Activated T-cell treated with anti-CD3 and anti-CD28 coated beads for 24 hours (primary cell): ENCODE data around the gene SLK.

Experiments
- DNase-seq: peaks from one replicate; pipeline ENCODE4 v3.0.0-alpha.2; 2020; ENCODE audit warnings: low read depth

The SLK gene

GRCh38 chr10:103990121-103990520 is 23.2 kb downstream of the SLK start:
- no peak for DNase-seq

- no peak for DNase-seq
Observed at GRCh38 chr10:103990531-103990930, 23.6 kb downstream of the SLK start.

- DNase-seq: no peak
Observed at GRCh38 chr10:103991393-103992128, 24.6 kb downstream of the SLK start.

GRCh38 chr10:103995134-103995533 is 28.2 kb downstream of the SLK start:
- no peak for DNase-seq

GRCh38 chr10:103998805-103999204 is 31.9 kb downstream of the SLK start:
- no peak for DNase-seq

GRCh38 chr10:104002911-104003310 is 36.0 kb downstream of the SLK start:
- DNase-seq: no peak

- no peak for DNase-seq
Observed at GRCh38 chr10:104005172-104005863, 38.4 kb downstream of the SLK start.

- DNase-seq: no peak
Observed at GRCh38 chr10:104011904-104012303, 45.0 kb downstream of the SLK start.

GRCh38 chr10:104013489-104013888 is 46.5 kb downstream of the SLK start:
- DNase-seq: no peak

- no peak for DNase-seq
Observed at GRCh38 chr10:104014176-104014575, 47.2 kb downstream of the SLK start.

- no peak for DNase-seq
Observed at GRCh38 chr10:104016661-104017060, 49.7 kb downstream of the SLK start.

- DNase-seq: no peak
Observed at GRCh38 chr10:104018471-104018870, 51.5 kb downstream of the SLK start.

GRCh38 chr10:104020020-104020419 is 53.1 kb downstream of the SLK start:
- no peak for DNase-seq

- no peak for DNase-seq
Observed at GRCh38 chr10:104021246-104021645, 54.3 kb downstream of the SLK start.

- no peak for DNase-seq
Observed at GRCh38 chr10:104022026-104022425, 55.1 kb downstream of the SLK start.

- no peak for DNase-seq
Observed at GRCh38 chr10:104025524-104025923, 58.6 kb downstream of the SLK start.

- DNase-seq: no peak
Observed at GRCh38 chr10:104026762-104027161, 59.8 kb downstream of the SLK start.

GRCh38 chr10:104028146-104028545 is 61.2 kb downstream of the SLK start:
- no peak for DNase-seq

GRCh38 chr10:104028823-104029520 is 62.0 kb downstream of the SLK start:
- DNase-seq: no peak

GRCh38 chr10:104029521-104029860 is 62.6 kb downstream of the SLK start:
- DNase-seq: no peak

GRCh38 chr10:104031631-104032030 is 64.7 kb downstream of the SLK start:
- DNase-seq: no peak

GRCh38 chr10:104032144-104032775 is 65.3 kb downstream of the SLK start:
- no peak for DNase-seq
